G401.6 (cell line): Measurements from ENCODE around the gene NUDT16L1.
"Not testable (repeated sequence)": the region's sequence is repeated elsewhere in the genome, so short reads cannot be mapped to it uniquely, and the experiment has no call there.

ENCODE experiments used
- FAIRE-seq: peaks from 2 replicates; lab custom pipeline; 2012; peaks lifted over from hg19 to GRCh38; lab: Jason Lieb, UNC

Gene NUDT16L1

GRCh38 chr16:4693296-4693955 lies at the start of gene NUDT16L1:
Gene NUDT16L1 (plus strand): TSS chr16:4693562. CDS start chr16:4693727, 165 bp downstream.
- no peak for FAIRE-seq

GRCh38 chr16:4646773-4647643 lies 46.4 kb upstream of the NUDT16L1 start:
- no peak for FAIRE-seq

- FAIRE-seq, result no peak
These were observed 45.8 kb upstream of the NUDT16L1 start for GRCh38 chr16:4647644-4647980.

- no peak for FAIRE-seq
These were observed 44.4 kb upstream of the NUDT16L1 start for GRCh38 chr16:4648917-4649316.

DNA sequence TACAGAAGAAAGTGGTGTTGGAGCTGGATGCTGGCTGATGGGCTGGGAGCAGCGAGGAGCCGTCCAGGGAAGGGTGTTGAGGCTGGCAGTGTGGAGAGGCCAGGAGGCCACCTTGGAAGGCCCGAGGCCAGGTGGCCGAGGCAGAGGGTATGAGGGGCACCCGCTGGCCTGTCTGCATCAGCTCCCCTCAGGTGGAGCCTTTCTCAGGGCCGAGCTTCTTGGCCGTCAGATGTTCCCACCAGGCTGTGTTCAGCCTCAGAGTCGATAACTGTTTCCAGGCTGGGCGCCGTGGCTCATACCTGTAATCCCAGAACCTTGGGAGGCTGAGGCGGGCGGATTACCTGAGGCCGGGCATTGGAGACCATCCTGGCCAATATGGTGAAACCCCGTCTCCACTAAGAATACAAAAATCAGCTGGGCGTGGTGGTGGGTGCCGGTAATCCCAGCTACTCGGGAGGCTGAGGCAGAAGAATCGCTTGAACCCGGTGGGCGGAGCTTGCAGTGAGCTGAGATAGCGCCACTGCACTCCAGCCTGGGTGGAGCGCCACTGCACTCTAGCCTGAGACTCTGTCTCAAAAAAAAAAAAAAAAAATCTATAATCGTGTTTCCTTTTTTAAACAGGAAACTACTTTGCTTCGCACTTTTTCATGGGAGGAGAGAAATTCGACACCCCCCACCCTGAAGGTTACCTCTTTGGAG lies 43.5 kb upstream of the NUDT16L1 start:
- no peak for FAIRE-seq

- FAIRE-seq, result not testable (repeated sequence)
These were observed 42.8 kb upstream of the NUDT16L1 start for GRCh38 chr16:4650443-4651074.

DNA sequence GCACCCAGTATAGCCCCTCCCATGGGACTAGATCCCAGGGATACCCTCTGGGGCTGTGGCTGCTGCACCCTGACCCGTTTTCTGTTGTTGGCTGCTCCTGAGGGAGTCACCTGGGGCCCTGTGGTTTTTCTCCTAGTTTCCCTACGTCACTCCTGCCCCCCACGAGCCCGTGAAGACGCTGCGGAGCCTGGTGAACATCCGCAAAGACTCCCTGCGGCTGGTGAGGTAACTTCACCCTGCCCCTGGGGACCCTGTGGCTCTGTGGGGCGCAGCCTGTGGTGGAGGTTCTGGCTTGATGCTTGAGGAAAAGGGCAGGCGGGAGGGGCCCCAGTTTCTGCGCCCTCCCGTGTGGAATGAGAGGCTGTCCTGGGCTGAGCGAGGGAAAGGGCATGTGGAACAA lies 41.5 kb upstream of the NUDT16L1 start:
- no peak for FAIRE-seq

DNA sequence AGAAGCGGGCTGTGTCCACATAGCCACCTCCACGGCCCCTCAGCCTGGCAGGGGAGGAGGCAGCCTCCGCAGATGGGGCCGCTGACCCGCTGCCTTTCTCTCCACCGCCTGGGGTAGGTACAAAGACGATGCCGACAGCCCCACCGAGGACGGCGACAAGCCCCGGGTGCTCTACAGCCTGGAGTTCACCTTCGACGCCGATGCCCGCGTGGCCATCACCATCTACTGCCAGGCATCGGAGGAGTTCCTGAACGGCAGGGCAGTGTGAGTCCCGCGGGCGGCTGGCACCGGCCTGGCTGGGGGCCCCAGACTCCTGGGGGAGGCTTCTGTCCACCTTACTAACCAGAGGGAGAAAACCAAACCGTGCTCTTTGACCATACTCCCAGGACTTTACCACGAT lies 40.8 kb upstream of the NUDT16L1 start:
- no peak for FAIRE-seq

GRCh38 chr16:4654011-4654963 lies 39.1 kb upstream of the NUDT16L1 start:
- FAIRE-seq, result no peak

DNA sequence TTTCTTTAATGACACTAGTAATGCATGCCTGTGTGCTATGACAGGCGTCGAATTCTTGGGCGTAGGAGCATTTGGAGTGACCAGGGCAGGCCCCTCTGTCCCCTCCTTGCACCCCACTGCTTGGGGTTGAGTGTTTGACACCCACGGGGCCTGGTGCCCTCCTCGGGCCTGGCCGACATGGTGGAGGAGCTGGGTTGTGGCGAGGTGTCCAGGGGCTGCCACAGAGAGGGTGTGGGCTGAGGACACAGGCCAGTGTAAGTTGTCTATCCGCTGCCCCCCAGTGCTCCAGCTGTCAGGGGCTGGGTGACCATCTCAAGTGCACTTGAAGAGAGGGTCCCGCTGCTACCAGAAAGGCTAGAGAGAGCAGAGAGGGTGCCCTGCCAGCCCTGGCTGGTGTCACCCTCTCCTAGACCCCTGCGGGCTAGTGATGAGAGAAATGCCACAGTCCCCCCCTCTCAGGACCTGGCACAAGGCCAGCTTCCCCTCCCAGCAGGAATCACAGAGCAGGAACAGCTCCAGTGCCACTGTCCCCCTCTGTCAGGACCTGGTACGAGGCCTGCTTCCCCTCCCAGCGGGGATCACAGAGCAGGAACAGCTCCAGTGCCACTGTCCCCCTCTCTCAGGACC lies 38.3 kb upstream of the NUDT16L1 start:
- no peak for FAIRE-seq

GRCh38 chr16:4655801-4656200 lies 37.6 kb upstream of the NUDT16L1 start:
- FAIRE-seq, result no peak

DNA sequence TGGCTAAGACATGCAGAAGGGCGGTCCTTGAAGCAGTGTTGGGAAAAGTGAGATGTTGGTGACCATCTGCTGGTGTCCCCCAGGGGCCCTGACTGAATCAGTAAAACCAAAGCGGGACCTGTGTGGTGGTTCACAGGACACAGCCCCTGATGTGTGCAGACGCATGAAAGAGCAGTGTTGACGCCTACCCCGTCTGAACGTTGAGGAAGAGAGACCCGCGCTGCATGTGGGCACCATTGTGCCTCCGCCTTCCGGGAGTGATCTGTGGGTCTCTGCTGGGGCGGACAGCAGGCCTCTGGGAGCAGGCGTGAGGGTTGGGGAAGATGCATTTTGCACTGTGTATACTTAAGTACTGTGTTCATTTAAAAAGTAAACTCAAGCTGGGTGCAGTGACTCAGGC lies 37.1 kb upstream of the NUDT16L1 start:
- no peak for FAIRE-seq

GRCh38 chr16:4656695-4657686 lies 36.4 kb upstream of the NUDT16L1 start:
- FAIRE-seq, result no peak

GRCh38 chr16:4659363-4660353 lies 33.7 kb upstream of the NUDT16L1 start:
- no peak for FAIRE-seq

GRCh38 chr16:4660454-4661007 lies 32.8 kb upstream of the NUDT16L1 start:
- FAIRE-seq, result no peak

DNA sequence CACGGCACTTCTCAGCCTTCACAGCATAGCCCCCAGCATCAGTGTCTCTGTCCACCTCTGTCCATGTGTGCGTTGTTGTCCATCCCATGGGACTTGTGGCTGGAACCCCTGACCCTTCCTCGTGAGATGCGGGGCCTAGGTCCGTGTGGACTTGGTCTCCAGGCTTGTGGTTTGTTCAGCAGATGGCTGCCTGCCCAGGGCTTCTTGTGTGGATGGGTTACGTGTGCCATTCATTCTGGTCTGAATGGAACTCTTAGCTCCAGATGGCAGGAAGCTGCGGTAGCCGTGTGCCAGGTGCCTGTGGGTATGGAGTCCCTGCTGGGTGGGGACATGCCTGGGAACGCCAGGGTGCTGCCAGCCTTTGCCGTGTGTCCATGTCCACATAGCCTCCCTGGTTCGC lies 31.7 kb upstream of the NUDT16L1 start:
- FAIRE-seq, result no peak

DNA sequence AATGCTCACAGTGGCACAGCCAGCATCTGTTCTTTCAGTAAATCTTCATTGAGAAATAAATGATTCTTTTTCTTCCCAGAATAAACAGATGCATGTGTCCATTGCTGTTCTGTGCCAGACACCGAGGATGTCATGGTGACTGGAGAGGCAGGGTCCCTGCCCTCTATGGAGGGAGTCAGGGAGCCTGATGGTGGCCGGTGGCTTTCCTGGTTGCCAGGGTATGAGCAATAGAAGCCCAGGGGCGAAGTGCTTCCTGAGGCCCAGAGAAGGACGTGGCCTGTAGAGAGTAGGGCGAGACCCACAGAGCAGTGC lies 29.9 kb upstream of the NUDT16L1 start:
- FAIRE-seq, result no peak

DNA sequence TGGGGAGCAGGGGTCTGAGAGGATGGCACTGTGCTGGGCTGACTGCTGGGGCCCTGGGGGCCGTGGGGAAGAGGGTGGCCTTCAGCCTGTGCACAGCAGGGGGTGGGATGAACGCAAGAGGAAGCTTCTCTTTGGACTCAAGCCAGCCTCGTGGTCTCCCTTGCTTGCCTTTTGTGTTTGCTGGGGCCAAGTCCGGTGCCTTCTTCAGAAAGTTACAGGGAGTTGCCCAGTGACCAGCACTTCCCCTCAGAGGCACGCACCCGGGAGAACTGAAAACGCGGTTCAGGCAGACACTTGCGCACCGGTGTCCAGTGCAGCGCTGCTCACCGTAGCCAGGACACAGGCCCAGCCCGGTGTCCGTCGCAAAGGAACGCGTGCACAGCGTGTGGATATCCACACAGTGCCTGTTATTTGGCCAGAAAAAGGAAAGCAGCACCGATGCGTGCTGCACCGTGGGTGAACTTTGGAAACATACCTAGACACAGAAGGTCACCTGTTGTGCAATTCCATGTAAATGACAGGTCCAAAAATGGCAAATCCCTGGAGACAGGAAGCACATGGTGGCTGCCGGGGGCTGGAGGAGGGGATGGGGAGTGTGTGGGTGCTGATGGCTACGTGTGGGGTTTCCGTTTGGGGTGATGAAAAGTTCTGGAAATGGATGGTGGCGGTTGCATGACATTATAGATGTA lies 29.4 kb upstream of the NUDT16L1 start:
- no peak for FAIRE-seq
